ENCODE data around the gene LMF1.

Gene LMF1

GRCh38 chr16:915546-915945 lies 55.2 kb downstream of the LMF1 start:
- TF ChIP-seq CTCF (IDR thresholded peaks at IDR 0.05; ENCODE audit: low read depth, low read length), result no peak
- no peak for DNase-seq (ENCODE audit: extremely low read depth, low read depth)

GRCh38 chr16:914440-914839 lies 56.3 kb downstream of the LMF1 start:
- DNase-seq (ENCODE audit: extremely low read depth, low read depth), result no peak
- no peak for TF ChIP-seq CTCF (IDR thresholded peaks at IDR 0.05; ENCODE audit: low read depth, low read length)

- TF ChIP-seq CTCF (IDR thresholded peaks at IDR 0.05; ENCODE audit: low read depth, low read length), result no peak
- DNase-seq (ENCODE audit: extremely low read depth, low read depth), result no peak
These were observed 56.9 kb downstream of the LMF1 start for GRCh38 chr16:913817-914439.

- TF ChIP-seq CTCF (IDR thresholded peaks at IDR 0.05; ENCODE audit: low read depth, low read length), result no peak
- DNase-seq (ENCODE audit: extremely low read depth, low read depth), result no peak
These were observed 57.8 kb downstream of the LMF1 start for GRCh38 chr16:912684-913613.

- no peak for TF ChIP-seq CTCF (IDR thresholded peaks at IDR 0.05; ENCODE audit: low read depth, low read length)
- DNase-seq (ENCODE audit: extremely low read depth, low read depth), result no peak
These were observed 58.5 kb downstream of the LMF1 start for GRCh38 chr16:912322-912683.

GRCh38 chr16:911604-912321 lies 59.0 kb downstream of the LMF1 start:
- DNase-seq (ENCODE audit: extremely low read depth, low read depth), result no peak

More at GRCh38 chr16:911604-912321, 59.0 kb downstream of the LMF1 start:
- no peak for TF ChIP-seq CTCF (IDR thresholded peaks at IDR 0.05; ENCODE audit: low read depth, low read length)
